ENCODE data around the gene STIM1.

DNA sequence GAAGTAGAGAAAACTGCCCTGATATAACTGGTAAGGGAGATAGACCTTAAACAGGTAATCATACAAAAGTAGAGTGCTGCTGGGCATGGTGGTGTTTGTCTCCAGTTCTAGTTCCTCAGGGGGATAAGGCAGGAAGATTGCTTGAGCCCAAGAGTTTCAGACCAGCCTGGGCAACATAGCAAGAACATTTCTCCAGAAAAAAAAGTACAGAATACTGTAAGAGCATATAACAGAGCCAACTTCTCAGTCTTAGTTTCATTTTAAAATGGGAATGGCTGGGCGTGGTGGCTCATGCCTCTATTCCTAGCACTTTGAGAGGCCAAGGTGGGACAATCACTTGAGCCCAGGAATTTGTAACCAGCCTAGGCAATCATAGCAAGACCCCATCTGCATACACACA lies 10.2 kb upstream of the STIM1 start:
- TF ChIP-seq POLR2A (IDR thresholded peaks at IDR 0.05) (no peak), POLR2AphosphoS5 (IDR thresholded peaks at IDR 0.05) (no peak)
- TF ChIP-seq, protein P1, sequence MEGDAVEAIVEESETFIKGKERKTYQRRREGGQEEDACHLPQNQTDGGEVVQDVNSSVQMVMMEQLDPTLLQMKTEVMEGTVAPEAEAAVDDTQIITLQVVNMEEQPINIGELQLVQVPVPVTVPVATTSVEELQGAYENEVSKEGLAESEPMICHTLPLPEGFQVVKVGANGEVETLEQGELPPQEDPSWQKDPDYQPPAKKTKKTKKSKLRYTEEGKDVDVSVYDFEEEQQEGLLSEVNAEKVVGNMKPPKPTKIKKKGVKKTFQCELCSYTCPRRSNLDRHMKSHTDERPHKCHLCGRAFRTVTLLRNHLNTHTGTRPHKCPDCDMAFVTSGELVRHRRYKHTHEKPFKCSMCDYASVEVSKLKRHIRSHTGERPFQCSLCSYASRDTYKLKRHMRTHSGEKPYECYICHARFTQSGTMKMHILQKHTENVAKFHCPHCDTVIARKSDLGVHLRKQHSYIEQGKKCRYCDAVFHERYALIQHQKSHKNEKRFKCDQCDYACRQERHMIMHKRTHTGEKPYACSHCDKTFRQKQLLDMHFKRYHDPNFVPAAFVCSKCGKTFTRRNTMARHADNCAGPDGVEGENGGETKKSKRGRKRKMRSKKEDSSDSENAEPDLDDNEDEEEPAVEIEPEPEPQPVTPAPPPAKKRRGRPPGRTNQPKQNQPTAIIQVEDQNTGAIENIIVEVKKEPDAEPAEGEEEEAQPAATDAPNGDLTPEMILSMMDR (IDR thresholded peaks at IDR 0.05) = no peak

Data from gastroesophageal sphincter (tissue), 3 donors.